A673 (cell line): ENCODE measurements around the gene WDR72. TPM values are rescaled to one million over a fixed set of nuclear protein-coding genes. Genes with fewer than 3 reads are reported as not detected.

Source experiments
- BruUV-seq: library from RNA; stranded (reverse); fragments of 400-500 nt; replicated peaks from 2 replicates; lab custom pipeline; 2021; lab: Mats Ljungman, UMichigan
- CTCF ChIA-PET: fragments of 300-600 bp; sonication (Branson Sonifier 250); formaldehyde crosslinking; loops from one replicate; lab custom pipeline; 2022; ENCODE audit warnings: antibody characterized with exemption; lab: Charles Lee
- POLR2A ChIA-PET: fragments of 300-600 bp; sonication (Branson Sonifier 250); formaldehyde crosslinking; loops from one replicate; lab custom pipeline; 2022; ENCODE audit warnings: antibody characterized with exemption; ENCODE audit not compliant: low non-redundant PET; lab: Charles Lee
- DNase-seq: peaks from one replicate; pipeline ENCODE4 v3.0.0-alpha.2; 2015; ENCODE audit warnings: low spot score
- H3K27ac ChIP-seq: fragments of 200-600 bp; sonication (generic); 2 replicates; pipeline ENCODE4 v1.5.1; 2016; ENCODE audit warnings: mixed run types, low read depth, mild to moderate bottlenecking, mixed read lengths, antibody characterized with exemption, low read length; ENCODE audit not compliant: poor library complexity, severe bottlenecking
- H3K27me3 ChIP-seq: fragments of 200-600 bp; sonication (generic); replicated peaks from 2 replicates; pipeline ENCODE4 v1.6.1; 2017; ENCODE audit warnings: mixed run types, low read depth, mild to moderate bottlenecking, mixed read lengths, antibody characterized with exemption, low read length; ENCODE audit not compliant: insufficient read depth, poor library complexity
- H3K36me3 ChIP-seq: fragments of 200-600 bp; sonication (generic); 2 replicates; pipeline ENCODE4 v1.6.1; 2016; ENCODE audit warnings: mixed run types, mild to moderate bottlenecking, mixed read lengths, antibody characterized with exemption, low read length; ENCODE audit not compliant: insufficient read depth, poor library complexity, severe bottlenecking
- H3K4me1 ChIP-seq: fragments of 200-600 bp; sonication (generic); 2 replicates; pipeline ENCODE4 v1.6.1; 2017; ENCODE audit warnings: mixed run types, mild to moderate bottlenecking, mixed read lengths, antibody characterized with exemption, low read length; ENCODE audit not compliant: insufficient read depth, poor library complexity, severe bottlenecking
- H3K4me3 ChIP-seq: fragments of 200-600 bp; sonication (generic); 2 replicates; pipeline ENCODE4 v1.5.1; 2016; ENCODE audit warnings: low read depth, mixed run types, mild to moderate bottlenecking, mixed read lengths, low read length; ENCODE audit not compliant: poor library complexity, severe bottlenecking
- H3K9me3 ChIP-seq: fragments of 200-600 bp; sonication (generic); 2 replicates; pipeline ENCODE4 v1.6.1; 2016; ENCODE audit warnings: mixed run types, low read depth, mild to moderate bottlenecking, mixed read lengths, antibody characterized with exemption, low read length; ENCODE audit not compliant: poor library complexity, severe bottlenecking
- EZH2 ChIP-seq: fragments of 200-600 bp; sonication (generic); IDR thresholded peaks from 2 replicates; pipeline ENCODE4 v1.6.1; 2017; ENCODE audit warnings: borderline replicate concordance, low read depth, mild to moderate bottlenecking, mixed read lengths, antibody characterized with exemption, low read length; ENCODE audit not compliant: poor library complexity, severe bottlenecking
- intact Hi-C: fragments of 100-400 bp; cut with micrococcal nuclease; formaldehyde crosslinking; loops from one replicate; pipeline ENCODE4 v1.10.0; 2022; ENCODE audit not compliant: unreplicated experiment
- total RNA-seq: library from RNA; stranded (reverse); gene quantifications from 2 replicates; pipeline ENCODE4 v1.2.3, GENCODE V29; 2021
- TF ChIP-seq, protein P1 (sequence below): fragments of 300-800, 200-600 bp; sonication (generic); conservative IDR thresholded peaks from 2 replicates; pipeline ENCODE4 v1.5.1; 2017; ENCODE audit warnings: low read depth, mild to moderate bottlenecking, antibody characterized with exemption, low read length, moderate library complexity, mixed read lengths

The WDR72 gene
- total RNA-seq, 1 experiment from 2014 or later, result not detected

DNA sequence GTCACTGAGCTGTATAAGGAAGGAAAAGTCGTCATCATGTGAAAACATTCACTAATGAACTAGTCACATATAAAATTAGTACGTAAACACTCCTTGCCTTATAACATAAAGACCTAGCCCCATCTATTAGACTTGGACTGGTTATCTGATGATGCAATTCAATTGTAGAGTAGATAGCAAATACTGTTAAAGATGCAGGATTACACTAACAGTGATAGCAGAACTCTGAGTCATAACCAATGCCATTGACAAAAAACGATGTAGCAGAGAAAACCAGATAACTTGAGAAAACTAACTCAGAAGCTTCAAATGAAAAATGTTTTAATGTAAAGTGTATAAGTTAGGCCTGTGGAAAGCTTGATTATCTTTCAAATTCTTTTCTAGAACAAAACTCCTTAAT is 132.2 kb downstream of the WDR72 start:
- no peaks in the 10 kb centered on the region for H3K27me3 ChIP-seq
- no peak for TF ChIP-seq EZH2
- TF ChIP-seq, protein P1, sequence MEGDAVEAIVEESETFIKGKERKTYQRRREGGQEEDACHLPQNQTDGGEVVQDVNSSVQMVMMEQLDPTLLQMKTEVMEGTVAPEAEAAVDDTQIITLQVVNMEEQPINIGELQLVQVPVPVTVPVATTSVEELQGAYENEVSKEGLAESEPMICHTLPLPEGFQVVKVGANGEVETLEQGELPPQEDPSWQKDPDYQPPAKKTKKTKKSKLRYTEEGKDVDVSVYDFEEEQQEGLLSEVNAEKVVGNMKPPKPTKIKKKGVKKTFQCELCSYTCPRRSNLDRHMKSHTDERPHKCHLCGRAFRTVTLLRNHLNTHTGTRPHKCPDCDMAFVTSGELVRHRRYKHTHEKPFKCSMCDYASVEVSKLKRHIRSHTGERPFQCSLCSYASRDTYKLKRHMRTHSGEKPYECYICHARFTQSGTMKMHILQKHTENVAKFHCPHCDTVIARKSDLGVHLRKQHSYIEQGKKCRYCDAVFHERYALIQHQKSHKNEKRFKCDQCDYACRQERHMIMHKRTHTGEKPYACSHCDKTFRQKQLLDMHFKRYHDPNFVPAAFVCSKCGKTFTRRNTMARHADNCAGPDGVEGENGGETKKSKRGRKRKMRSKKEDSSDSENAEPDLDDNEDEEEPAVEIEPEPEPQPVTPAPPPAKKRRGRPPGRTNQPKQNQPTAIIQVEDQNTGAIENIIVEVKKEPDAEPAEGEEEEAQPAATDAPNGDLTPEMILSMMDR, result no peak
- no peaks in the 10 kb centered on the region for H3K36me3 ChIP-seq
- H3K27ac ChIP-seq, result no peak overlapping the region
- ChIA-PET POLR2A (no interaction called here), CTCF (no interaction called here)
- no TSS peak for BruUV-seq
- DNase-seq, result no peak
- H3K9me3 ChIP-seq, result peaks cover 4% of the 10 kb centered on the region
- no peak overlapping the region for H3K4me3 ChIP-seq
- H3K4me1 ChIP-seq, result no peaks in the 10 kb centered on the region
- intact Hi-C loops, result no loop called here

DNA sequence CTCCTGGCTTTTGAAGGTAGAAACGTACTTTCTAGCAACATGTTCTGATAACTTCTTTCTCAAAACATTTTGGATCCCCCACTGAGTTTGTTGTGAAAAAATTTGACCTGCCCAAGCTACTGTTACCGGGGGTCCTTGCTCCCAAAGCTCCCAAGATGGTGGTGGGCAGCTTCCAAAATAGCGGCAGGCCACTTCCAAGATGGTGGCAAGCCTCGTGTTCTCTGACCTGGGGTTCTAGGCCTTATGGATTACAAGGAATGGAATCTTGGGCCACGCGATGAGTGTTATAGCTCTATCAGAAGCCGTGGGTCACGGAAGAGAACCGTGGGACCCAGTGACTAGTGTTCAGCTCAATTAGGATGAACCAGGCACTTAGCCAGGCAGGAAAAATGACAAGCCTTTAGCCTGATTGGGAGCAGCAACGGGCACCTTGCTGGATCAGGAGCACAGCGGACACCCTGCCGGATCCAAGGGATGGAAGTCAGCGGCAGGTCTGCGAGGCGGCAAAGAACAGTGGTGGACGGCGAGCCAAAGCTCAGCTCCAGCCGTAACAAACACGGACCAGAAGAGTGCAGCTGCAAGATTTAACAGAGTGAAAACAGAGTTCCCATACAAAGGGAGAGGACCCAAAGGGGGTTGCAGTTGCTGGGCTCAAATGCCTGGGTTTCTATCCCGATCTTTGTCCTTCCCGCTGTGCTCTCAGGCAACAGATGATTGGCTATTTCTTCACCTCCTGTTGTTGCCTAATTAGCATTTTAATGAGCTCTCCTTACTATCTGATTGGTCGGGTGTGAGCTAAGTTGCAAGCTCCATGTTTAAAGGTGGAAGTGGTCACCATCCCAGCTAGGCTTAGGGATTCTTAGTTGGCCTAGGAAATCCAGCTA is 133.3 kb downstream of the WDR72 start:
- intact Hi-C loops, result no loop called here
- no TSS peak for BruUV-seq
- Histone ChIP-seq H3K4me3 (no peak overlapping the region), H3K36me3 (no peaks in the 10 kb centered on the region), H3K9me3 (no peaks in the 10 kb centered on the region), H3K27me3 (no peaks in the 10 kb centered on the region), H3K27ac (no peak overlapping the region), H3K4me1 (no peaks in the 10 kb centered on the region)
- ChIA-PET CTCF (no interaction called here), POLR2A (no interaction called here)
- TF ChIP-seq, protein P1, result no peak
- no peak for TF ChIP-seq EZH2
- DNase-seq, result no peak

DNA sequence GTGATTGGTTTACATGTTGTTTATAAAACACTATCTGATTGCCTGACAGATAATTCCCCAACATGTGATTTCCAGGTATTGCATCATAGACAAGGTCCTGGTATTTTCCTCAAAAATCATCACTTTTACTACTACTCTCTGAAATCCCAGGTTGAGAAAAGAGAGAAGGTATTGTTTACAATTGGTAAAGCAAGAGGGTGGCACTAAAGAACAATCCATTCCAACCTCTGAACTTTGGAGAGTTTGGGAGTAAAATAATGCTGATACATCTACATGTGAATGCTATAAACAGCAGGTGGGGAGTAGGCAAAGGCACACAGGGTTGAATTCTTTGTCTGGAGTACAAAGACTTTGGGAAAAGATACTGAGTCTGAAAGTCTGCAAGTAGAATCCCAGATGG is 134.2 kb downstream of the WDR72 start:
- Histone ChIP-seq H3K27me3 (no peaks in the 10 kb centered on the region), H3K4me1 (no peaks in the 10 kb centered on the region), H3K9me3 (no peaks in the 10 kb centered on the region), H3K36me3 (no peaks in the 10 kb centered on the region), H3K27ac (no peak overlapping the region), H3K4me3 (no peak overlapping the region)
- TF ChIP-seq, protein P1, result no peak
- no peak for TF ChIP-seq EZH2
- CTCF ChIA-PET, result no interaction called here
- intact Hi-C loops, result no loop called here
- no TSS peak for BruUV-seq
- POLR2A ChIA-PET, result no interaction called here
- no peak for DNase-seq
